ENCODE results near the gene GPR158.

GPR158 gene

DNA sequence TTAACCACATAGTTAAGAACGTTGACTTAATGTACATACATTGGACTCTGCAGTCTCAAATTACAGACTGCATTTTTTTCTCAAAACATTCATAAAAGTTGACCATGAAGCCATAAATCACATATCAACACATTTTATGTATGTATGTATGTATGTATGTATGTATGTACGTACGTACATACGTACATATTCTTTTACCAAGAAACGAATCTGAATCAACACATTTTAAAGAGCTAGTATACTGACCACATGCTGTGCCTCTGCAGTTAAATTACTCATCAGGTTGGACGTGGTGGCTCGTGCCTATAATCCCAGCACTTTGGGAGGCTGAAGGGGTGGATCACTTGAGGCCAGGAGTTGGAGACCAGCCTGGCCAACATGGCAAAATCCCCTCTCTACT lies 105.8 kb downstream of the GPR158 start:
- FAIRE-seq (no peak), DNase-seq (ENCODE audit: insufficient read length, low spot score) (no peak)
- TF ChIP-seq, protein P1, sequence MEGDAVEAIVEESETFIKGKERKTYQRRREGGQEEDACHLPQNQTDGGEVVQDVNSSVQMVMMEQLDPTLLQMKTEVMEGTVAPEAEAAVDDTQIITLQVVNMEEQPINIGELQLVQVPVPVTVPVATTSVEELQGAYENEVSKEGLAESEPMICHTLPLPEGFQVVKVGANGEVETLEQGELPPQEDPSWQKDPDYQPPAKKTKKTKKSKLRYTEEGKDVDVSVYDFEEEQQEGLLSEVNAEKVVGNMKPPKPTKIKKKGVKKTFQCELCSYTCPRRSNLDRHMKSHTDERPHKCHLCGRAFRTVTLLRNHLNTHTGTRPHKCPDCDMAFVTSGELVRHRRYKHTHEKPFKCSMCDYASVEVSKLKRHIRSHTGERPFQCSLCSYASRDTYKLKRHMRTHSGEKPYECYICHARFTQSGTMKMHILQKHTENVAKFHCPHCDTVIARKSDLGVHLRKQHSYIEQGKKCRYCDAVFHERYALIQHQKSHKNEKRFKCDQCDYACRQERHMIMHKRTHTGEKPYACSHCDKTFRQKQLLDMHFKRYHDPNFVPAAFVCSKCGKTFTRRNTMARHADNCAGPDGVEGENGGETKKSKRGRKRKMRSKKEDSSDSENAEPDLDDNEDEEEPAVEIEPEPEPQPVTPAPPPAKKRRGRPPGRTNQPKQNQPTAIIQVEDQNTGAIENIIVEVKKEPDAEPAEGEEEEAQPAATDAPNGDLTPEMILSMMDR (IDR thresholded peaks at IDR 0.05; ENCODE audit: insufficient read depth, missing control alignments) = no peak

DNA sequence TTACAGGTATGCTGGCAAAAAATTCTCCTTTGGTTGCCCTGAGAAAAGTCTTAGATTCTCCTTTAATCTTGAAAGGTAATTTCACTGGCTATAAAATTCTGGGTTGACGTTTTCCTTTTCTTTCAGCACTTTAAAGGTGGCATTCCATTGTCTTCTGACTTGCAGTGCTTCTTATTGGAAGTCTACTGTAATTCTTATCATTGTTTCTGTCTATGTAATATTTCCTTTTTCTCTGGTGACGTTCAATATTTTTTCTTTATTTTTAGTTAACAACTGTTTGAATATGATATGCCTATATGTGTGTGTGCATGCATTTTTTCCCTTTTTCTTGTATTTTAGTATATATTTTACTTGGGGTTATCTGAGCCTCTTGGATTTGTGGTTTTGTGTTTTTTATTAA lies 111.0 kb downstream of the GPR158 start:
- TF ChIP-seq, protein P1 (IDR thresholded peaks at IDR 0.05; ENCODE audit: insufficient read depth, missing control alignments) = no peak
- FAIRE-seq (no peak), DNase-seq (ENCODE audit: insufficient read length, low spot score) (no peak)

DNA sequence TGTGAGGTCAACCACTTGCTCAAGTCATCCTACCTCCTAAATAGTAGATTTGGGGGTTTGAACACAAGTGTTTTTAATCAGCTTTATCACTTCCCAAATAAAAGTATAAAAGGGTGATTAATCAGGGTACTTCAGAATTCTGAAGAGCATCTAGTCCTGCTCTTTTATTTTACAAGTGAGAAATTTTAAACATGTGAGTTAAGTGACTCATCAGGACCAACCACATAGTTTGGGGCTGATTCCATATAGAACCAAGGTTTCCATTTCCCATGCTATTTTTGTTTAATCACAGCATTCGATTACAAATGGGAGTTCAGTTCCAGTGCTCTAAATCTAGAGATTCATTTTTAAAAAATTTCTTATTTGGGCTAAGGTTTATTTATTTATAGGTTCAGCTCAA lies 113.4 kb downstream of the GPR158 start:
- TF ChIP-seq, protein P1 (IDR thresholded peaks at IDR 0.05; ENCODE audit: insufficient read depth, missing control alignments) = no peak
- DNase-seq (ENCODE audit: insufficient read length, low spot score) = no peak
- FAIRE-seq = no peak

DNA sequence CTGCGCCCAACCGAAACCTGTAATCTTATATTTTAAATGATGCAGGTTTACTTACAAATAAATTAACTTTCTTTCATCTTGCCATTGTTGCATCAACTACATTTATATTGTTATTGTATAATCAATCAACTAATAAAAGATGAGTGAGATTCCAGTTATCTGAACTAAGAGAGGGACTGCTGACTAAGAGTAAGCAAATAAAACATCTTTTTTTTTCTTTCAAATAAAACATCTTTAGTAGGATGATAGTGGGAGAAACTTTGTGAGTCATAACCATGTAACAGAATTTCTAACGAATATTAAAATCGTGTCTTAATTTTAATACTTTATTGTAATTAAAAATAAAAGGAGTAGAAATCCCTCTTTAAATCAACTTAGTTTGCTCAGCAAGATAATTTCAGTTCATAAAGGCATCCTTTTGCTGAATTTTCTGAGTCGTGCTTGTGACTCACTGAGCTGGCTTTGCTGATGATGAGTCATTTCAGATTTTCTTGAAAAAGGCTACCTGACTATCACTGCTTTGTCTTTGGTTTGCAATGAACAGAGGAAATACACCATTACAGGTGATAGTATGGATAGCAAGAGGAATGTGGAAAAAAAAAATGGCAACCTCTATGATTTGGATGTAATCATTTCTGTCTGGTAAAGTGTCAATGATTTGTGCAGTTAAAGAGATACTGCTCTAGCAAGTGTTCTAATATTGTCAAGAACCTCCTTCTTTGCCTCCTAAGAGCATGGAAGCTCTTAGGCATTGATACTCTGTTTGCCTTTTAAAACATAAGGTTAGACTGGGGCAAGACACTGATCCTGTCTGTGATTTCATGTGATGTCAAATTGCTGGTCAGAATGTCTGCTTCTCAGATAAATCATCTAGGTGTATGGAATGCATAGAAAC lies 119.5 kb downstream of the GPR158 start:
- FAIRE-seq (no peak), DNase-seq (ENCODE audit: insufficient read length, low spot score) (no peak)
- TF ChIP-seq, protein P1 (IDR thresholded peaks at IDR 0.05; ENCODE audit: insufficient read depth, missing control alignments) = no peak

DNA sequence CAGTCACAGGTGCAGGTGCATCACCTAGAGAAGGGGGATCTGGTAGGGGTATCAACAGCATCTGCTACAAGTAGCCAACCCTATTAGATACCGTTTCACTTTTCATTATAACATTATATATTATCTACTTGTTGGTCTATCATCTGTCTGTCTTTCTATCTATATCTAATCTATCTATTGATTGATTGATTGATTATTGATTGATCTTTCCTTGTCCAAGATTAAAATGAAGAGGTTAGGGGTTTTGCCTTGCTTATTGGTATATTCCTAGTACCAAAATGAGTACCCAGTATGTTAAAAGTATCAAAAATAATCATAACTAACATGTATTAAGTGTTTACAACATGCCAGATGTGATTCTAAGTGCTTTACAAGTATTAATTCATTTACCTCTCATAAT lies 121.5 kb downstream of the GPR158 start:
- DNase-seq (ENCODE audit: insufficient read length, low spot score) (no peak), FAIRE-seq (no peak)
- TF ChIP-seq, protein P1 (IDR thresholded peaks at IDR 0.05; ENCODE audit: insufficient read depth, missing control alignments) = no peak

DNA sequence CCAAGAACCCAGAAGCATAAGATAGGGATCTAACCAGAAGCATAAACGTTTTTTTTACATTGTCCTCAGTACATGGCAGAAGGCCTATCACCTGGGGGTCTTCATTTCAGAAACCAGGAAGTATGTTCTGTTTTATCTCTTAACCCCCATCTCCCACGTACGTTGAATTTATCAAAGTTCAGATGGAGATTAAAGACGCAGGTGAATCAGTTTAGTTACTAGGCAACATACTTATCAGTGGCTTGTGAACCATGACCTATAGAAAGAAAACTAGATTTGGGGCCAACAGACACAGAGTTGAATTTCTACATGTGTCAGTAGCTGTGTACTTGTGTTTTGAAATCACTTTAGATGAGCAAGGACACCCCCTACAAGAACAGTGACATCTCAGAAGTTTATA lies 122.7 kb downstream of the GPR158 start:
- TF ChIP-seq, protein P1 (IDR thresholded peaks at IDR 0.05; ENCODE audit: insufficient read depth, missing control alignments) = no peak
- FAIRE-seq (no peak), DNase-seq (ENCODE audit: insufficient read length, low spot score) (no peak)

DNA sequence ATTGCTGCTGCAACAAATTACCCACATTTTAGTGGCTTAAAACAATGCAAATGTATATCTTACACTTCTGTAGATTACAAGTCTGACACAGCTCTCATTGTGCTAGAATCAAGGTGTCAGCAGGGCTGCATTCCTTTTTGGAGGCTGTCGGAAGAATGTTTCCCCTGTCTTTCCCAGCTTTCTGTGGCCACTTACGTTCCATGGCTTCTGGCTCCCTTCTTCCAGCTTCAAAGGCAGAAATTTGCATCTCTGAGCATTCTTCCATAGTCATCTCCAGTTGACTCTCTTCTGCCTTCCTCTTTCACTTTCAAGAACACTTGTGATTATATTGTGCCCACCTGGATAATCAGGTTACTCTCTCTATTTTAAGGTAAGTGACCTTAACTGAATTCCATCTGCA lies 125.3 kb downstream of the GPR158 start:
- FAIRE-seq (no peak), DNase-seq (ENCODE audit: insufficient read length, low spot score) (no peak)
- TF ChIP-seq, protein P1 (IDR thresholded peaks at IDR 0.05; ENCODE audit: insufficient read depth, missing control alignments) = no peak
